CD14-positive monocyte (primary cell): ENCODE results near the gene PLCD3. TPM values are rescaled to one million over a fixed set of nuclear protein-coding genes. Genes with fewer than 3 reads are reported as not detected.

ENCODE experiments used
- DNase-seq, 3 donors: peaks; one replicate each; pipeline ENCODE4 v3.0.0-alpha.2; 2011 to 2022
- H2AFZ ChIP-seq: 2 replicates; pipeline ENCODE4 v1.6.0; 2012; ENCODE audit warnings: mild to moderate bottlenecking, low read depth, low read length, inconsistent platforms; ENCODE audit not compliant: insufficient read depth, poor library complexity, severe bottlenecking
- H3K27ac ChIP-seq, 2 donors: 1 replicate in 1 of 2; 2 replicates in 1 of 2; pipeline ENCODE4 v1.5.1; 2012 to 2013; ENCODE audit warnings: low read length in 2 of 2, control low read depth in 1 of 2, inconsistent platforms in 1 of 2, low read depth in 1 of 2, mild to moderate bottlenecking in 1 of 2
- H3K27me3 ChIP-seq, 2 donors: one replicate each; pipeline versions ENCODE4 v1.6.0 to v1.6.1; 2011 to 2013; ENCODE audit warnings: low read length in 2 of 2; ENCODE audit not compliant: control insufficient read depth in 2 of 2, insufficient read depth in 2 of 2
- H3K36me3 ChIP-seq, 2 donors: replicated peaks in 1 of 2; 1 replicate in 1 of 2; 2 replicates in 1 of 2; pipeline versions ENCODE4 v1.5.1 to v1.6.1; 2012 to 2013; ENCODE audit warnings: low read length in 2 of 2, control low read depth in 1 of 2, inconsistent platforms in 1 of 2, mild to moderate bottlenecking in 1 of 2; ENCODE audit not compliant: insufficient read depth in 2 of 2, control insufficient read depth in 1 of 2
- H3K4me1 ChIP-seq, 2 donors: 1 replicate in 1 of 2; 2 replicates in 1 of 2; pipeline versions ENCODE4 v1.5.1 to v1.6.1; 2012 to 2013; ENCODE audit warnings: low read length in 2 of 2, control low read depth in 1 of 2, inconsistent platforms in 1 of 2, mild to moderate bottlenecking in 1 of 2, moderate library complexity in 1 of 2; ENCODE audit not compliant: insufficient read depth in 2 of 2, control insufficient read depth in 1 of 2
- H3K4me2 ChIP-seq: replicated peaks from 2 replicates; pipeline ENCODE3; 2012; ENCODE audit warnings: low read length, moderate library complexity, mild to moderate bottlenecking; ENCODE audit not compliant: poor library complexity, severe bottlenecking; ENCODE audit errors: extremely low read depth
- H3K4me3 ChIP-seq, 3 experiments: fragments of 200-600 bp in 1 of 3; sonication (generic) in 1 of 3; replicated peaks in 1 of 3; 1 replicate in 2 of 3; 2 replicates in 1 of 3; pipeline ENCODE4 v1.5.1; 2011 to 2013; ENCODE audit warnings: low read length in 3 of 3, mild to moderate bottlenecking in 3 of 3, control low read depth in 2 of 3, low read depth in 2 of 3, inconsistent platforms in 1 of 3, moderate library complexity in 1 of 3
- H3K79me2 ChIP-seq: 2 replicates; pipeline ENCODE4 v1.6.0; 2012; ENCODE audit warnings: mild to moderate bottlenecking, control low read depth, inconsistent platforms, low read length, moderate library complexity; ENCODE audit not compliant: insufficient read depth
- H3K9ac ChIP-seq: 2 replicates; pipeline ENCODE4 v1.6.0; 2017; ENCODE audit warnings: low read length, mild to moderate bottlenecking; ENCODE audit not compliant: insufficient read depth, poor library complexity, severe bottlenecking
- H3K9me3 ChIP-seq, 2 donors: replicated peaks in 1 of 2; 1 replicate in 1 of 2; 2 replicates in 1 of 2; pipeline versions ENCODE4 v1.5.1 to v1.6.1; 2012 to 2013; ENCODE audit warnings: low read length in 2 of 2, control low read depth in 1 of 2; ENCODE audit not compliant: control insufficient read depth in 1 of 2, insufficient read depth in 1 of 2
- H4K20me1 ChIP-seq: 2 replicates; pipeline ENCODE4 v1.6.0; 2012; ENCODE audit warnings: mild to moderate bottlenecking, low read length, control low read depth, moderate library complexity; ENCODE audit not compliant: insufficient read depth
- H3K27ac Mint-ChIP-seq, 7 donors: one replicate each; pipeline ENCODE4 v1.8.0; 2020; ENCODE audit warnings: mild to moderate bottlenecking in 7 of 7, mixed read lengths in 7 of 7, moderate library complexity in 6 of 7, inconsistent platforms in 2 of 7
- H3K27me3 Mint-ChIP-seq, 3 donors: one replicate each; pipeline ENCODE4 v1.8.0; 2021 to 2022; ENCODE audit warnings: low read depth in 3 of 3, mild to moderate bottlenecking in 3 of 3, mixed read lengths in 3 of 3, moderate library complexity in 3 of 3, inconsistent platforms in 1 of 3
- H3K36me3 Mint-ChIP-seq, 2 donors: one replicate each; pipeline ENCODE4 v1.8.0; 2020; ENCODE audit warnings: mixed read lengths in 2 of 2, inconsistent platforms in 1 of 2, mild to moderate bottlenecking in 1 of 2
- H3K4me1 Mint-ChIP-seq: one replicate; pipeline ENCODE4 v1.8.0; 2020; ENCODE audit warnings: mild to moderate bottlenecking, mixed read lengths
- H3K4me3 Mint-ChIP-seq, 2 donors: one replicate each; pipeline ENCODE4 v1.8.0; 2020; ENCODE audit warnings: mild to moderate bottlenecking in 2 of 2, mixed read lengths in 2 of 2, moderate library complexity in 1 of 2
- H3K9me3 Mint-ChIP-seq, 7 donors: one replicate each; pipeline ENCODE4 v1.8.0; 2020 to 2022; ENCODE audit warnings: mixed read lengths in 7 of 7, mild to moderate bottlenecking in 6 of 7, moderate library complexity in 6 of 7, inconsistent platforms in 2 of 7
- WGBS: methylation state at CpG from one replicate; pipeline ENCODE4 v1.1.5; 2013; ENCODE audit warnings: missing lambda C conversion rate; ENCODE audit not compliant: insufficient coverage; 5-methylcytosine and 5-hydroxymethylcytosine counted together
- intact Hi-C, 2 donors: fragments of 100-400 bp; cut with micrococcal nuclease; formaldehyde crosslinking; loops; one replicate each; pipeline versions ENCODE4 v1.15.0 to v1.15.1; 2023
- polyA plus RNA-seq, 3 donors: library from polyadenylated mRNA; depleted of rRNA in 1 of 3; unstranded in 2 of 3; stranded (reverse) in 1 of 3; fragments of 300-500 nt in 2 of 3; fragments of >200 nt in 1 of 3; fragmentation: Illumina TruSeq in 2 of 3; gene quantifications; 1 replicate in 2 of 3; 2 replicates in 1 of 3; pipeline ENCODE4 v1.2.3, GENCODE V29; 2012 to 2021
- TF ChIP-seq, protein P1 (sequence below): fragments of 200-600 bp; IDR thresholded peaks from one replicate; pipeline ENCODE4 v1.8.0; 2022; ENCODE audit warnings: antibody characterized with exemption, mild to moderate bottlenecking

Gene PLCD3
- polyA plus RNA-seq, 3 donors, result 0.97 to 25.8 (median 2.5) TPM

DNA sequence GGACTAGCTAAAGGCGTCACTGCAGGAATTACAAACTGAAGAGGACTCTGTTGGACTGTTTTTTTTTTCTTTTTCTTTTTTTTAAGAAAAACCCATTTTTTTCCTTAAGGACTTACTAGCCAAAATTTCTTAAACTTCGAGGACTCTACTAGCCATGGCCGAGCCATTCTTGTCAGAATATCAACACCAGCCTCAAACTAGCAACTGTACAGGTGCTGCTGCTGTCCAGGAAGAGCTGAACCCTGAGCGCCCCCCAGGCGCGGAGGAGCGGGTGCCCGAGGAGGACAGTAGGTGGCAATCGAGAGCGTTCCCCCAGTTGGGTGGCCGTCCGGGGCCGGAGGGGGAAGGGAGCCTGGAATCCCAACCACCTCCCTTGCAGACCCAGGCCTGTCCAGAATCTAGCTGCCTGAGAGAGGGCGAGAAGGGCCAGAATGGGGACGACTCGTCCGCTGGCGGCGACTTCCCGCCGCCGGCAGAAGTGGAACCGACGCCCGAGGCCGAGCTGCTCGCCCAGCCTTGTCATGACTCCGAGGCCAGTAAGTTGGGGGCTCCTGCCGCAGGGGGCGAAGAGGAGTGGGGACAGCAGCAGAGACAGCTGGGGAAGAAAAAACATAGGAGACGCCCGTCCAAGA is 16.8 kb upstream of the PLCD3 start:
- H3K9me3 Mint-ChIP-seq, result no peaks in the 10 kb centered on the region
- H3K4me2 ChIP-seq, result peak overlapping the region; percentile 99
- no peaks in the 10 kb centered on the region for H3K27me3 ChIP-seq
- no peaks in the 10 kb centered on the region for H3K9me3 ChIP-seq
- WGBS, result 0% methylated on average over 21 of the region's 32 CpGs
- peak overlapping the region; percentile 95 to 100 (median 97) for H3K27ac Mint-ChIP-seq
- intact Hi-C loops, result loop anchor here (2.0 to 10.0 kb wide), 3 partner anchors 14 to 166 kb away; partner anchors contain the start of genes ACBD4 (in 1 of the 2) and MAP3K14 (in 1 of the 2)
- peak overlapping the region; percentile 73 for H3K9ac ChIP-seq
- no peaks in the 10 kb centered on the region for H3K27me3 Mint-ChIP-seq
- no peaks in the 10 kb centered on the region for H3K36me3 ChIP-seq
- peak overlapping the region; percentile 99 to 100 for H3K4me3 Mint-ChIP-seq
- peak overlapping the region; percentile 80 to 89 for H3K27ac ChIP-seq
- peak overlapping the region; percentile 63 to 92 (median 83) for H3K4me3 ChIP-seq
- peaks cover 47% of the 10 kb centered on the region for H3K4me1 Mint-ChIP-seq
- H3K4me1 ChIP-seq, result peaks cover 49 to 67% of the 10 kb centered on the region in 2 donors
- TF ChIP-seq, protein P1, sequence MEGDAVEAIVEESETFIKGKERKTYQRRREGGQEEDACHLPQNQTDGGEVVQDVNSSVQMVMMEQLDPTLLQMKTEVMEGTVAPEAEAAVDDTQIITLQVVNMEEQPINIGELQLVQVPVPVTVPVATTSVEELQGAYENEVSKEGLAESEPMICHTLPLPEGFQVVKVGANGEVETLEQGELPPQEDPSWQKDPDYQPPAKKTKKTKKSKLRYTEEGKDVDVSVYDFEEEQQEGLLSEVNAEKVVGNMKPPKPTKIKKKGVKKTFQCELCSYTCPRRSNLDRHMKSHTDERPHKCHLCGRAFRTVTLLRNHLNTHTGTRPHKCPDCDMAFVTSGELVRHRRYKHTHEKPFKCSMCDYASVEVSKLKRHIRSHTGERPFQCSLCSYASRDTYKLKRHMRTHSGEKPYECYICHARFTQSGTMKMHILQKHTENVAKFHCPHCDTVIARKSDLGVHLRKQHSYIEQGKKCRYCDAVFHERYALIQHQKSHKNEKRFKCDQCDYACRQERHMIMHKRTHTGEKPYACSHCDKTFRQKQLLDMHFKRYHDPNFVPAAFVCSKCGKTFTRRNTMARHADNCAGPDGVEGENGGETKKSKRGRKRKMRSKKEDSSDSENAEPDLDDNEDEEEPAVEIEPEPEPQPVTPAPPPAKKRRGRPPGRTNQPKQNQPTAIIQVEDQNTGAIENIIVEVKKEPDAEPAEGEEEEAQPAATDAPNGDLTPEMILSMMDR, result peak; percentile 80
- H3K79me2 ChIP-seq, result peaks cover 62% of the 10 kb centered on the region
- H2AFZ ChIP-seq, result peak overlapping the region; percentile 72
- H4K20me1 ChIP-seq, result peaks cover 39% of the 10 kb centered on the region
- DNase-seq, result peak in 2 of 3 donors; percentile 57 to 67
- H3K36me3 Mint-ChIP-seq, result no peaks in the 10 kb centered on the region

DNA sequence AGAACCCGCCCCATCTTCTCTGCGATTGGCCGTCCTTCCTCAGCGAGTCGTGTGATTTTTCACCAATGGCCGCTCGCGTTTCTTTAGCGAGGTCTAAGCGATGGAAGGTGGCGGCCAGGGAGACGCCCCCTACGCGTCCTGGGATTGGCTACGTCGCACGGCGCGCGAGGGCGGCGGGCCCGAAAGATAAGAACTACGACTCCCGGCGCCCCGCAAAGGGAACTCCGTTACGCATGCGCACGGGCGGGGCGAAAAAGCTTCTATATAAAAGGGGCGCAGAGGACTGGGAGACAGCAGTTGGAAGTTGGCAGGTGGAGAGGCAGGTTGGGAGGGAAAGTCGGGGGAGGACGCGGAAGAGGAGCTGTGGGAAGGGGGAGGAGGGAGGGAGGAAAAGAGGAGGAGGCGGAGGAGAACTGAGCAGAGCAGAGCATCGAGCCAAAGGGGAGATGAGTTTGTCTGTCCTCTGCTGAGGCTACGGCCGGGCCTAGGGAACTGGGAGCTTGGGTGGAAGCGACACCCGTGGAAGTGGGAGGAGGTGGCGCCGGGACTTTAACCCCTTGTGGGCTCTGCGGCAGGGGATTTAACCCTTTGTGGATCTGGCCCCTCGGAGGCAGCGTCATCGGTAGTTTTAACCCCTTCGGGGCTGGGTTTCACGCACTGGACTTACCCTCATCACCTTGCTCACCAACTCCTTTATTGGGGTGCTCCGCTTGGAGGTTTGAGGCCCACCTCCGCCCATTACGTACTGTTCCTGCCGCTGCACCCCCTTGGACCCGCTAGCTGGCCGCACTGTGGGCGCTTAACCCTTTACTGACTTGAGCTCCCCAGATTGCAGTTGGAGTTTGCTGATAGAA is 16.1 kb upstream of the PLCD3 start, which contains the start of gene HEXIM1:
HEXIM1 (plus strand) TSS at position 293 of the 854 bp plus-strand sequence. CDS start 716 bp downstream, outside the sequence.
- Histone ChIP-seq H3K9me3 (no peaks in the 10 kb centered on the region), H3K36me3 (no peaks in the 10 kb centered on the region), H3K4me3 (peak within 1 kb of the TSS; percentile 80 to 92 (median 83)), H4K20me1 (peaks cover 39% of the 10 kb centered on the region), H3K4me2 (peak within 1 kb of the TSS; percentile 99), H3K4me1 (peaks cover 56 to 75% of the 10 kb centered on the region in 2 donors), H3K27me3 (no peaks in the 10 kb centered on the region), H3K79me2 (peaks cover 54% of the 10 kb centered on the region), H2AFZ (peak within 1 kb of the TSS; percentile 85), H3K9ac (peak within 1 kb of the TSS; percentile 85), H3K27ac (peak within 1 kb of the TSS; percentile 89 to 99)
- Mint-ChIP-seq H3K36me3 (no peaks in the 10 kb centered on the region), H3K4me1 (peaks cover 53% of the 10 kb centered on the region), H3K27ac (peak within 1 kb of the TSS; percentile 97 to 100 (median 99)), H3K27me3 (peaks cover 0 to 2% (median 0%) of the 10 kb centered on the region in 3 donors), H3K4me3 (peak within 1 kb of the TSS; percentile 99 to 100), H3K9me3 (no peaks in the 10 kb centered on the region)
- TF ChIP-seq, protein P1, result no peak
- intact Hi-C loops, result loop anchor here (1.0 to 10.0 kb wide), 4 partner anchors 13 to 166 kb away; partner anchors contain the start of genes HEXIM2 (in 2 of the 2), ACBD4 (in 1 of the 2) and MAP3K14 (in 1 of the 2)
- DNase-seq, result peak; percentile 99 to 100 (median 100)
- 0% methylated on average over 44 of the region's 58 CpGs for WGBS
